K562 (cell line): ENCODE measurements around the gene FHIT. TPM values are rescaled to one million over a fixed set of nuclear protein-coding genes. Genes with fewer than 3 reads are reported as not detected.

Experiments used
- ATAC-seq: fragments of 200-7000 bp; cut with Tn5 transposase; 3 replicates; pipeline ENCODE4 v1.9.1; 2020; ENCODE audit warnings: moderate library complexity
- BruUV-seq: library from RNA; stranded (reverse); fragments of 400-500 nt; replicated peaks from 2 replicates; lab custom pipeline; 2021; lab: Mats Ljungman, UMichigan
- CTCF ChIA-PET: fragments of 300-600 bp; formaldehyde crosslinking; extraction: SDS; loops from one replicate; lab custom pipeline; 2021; ENCODE audit warnings: low intra/inter-chr PET ratio; lab: Yijun Ruan, JAX
- POLR2A ChIA-PET: fragments of 300-600, 350-650 bp; sonication (Branson Sonifier 250); formaldehyde crosslinking; extraction: SDS; loops from one replicate; lab custom pipeline; 2021; ENCODE audit warnings: antibody characterized with exemption, inconsistent platforms; lab: Yijun Ruan, JAX
- DNase-seq, 4 experiments: peaks; one replicate each; pipeline versions ENCODE4 v3.0.0 to v3.0.0-alpha.2; 2011 to 2018; ENCODE audit warnings: low spot score in 3 of 4, mixed read lengths in 3 of 4; ENCODE audit errors: extremely low read depth in 1 of 4
- FAIRE-seq: peaks from 2 replicates; lab custom pipeline; 2011; peaks lifted over from hg19 to GRCh38; lab: Jason Lieb, UNC
- H2AFZ ChIP-seq: 2 replicates; pipeline ENCODE4 v1.6.0; 2011; ENCODE audit warnings: low read depth, low read length, control low read depth, inconsistent platforms
- H3K27ac ChIP-seq: fragments of 200-600 bp; 3 replicates; pipeline ENCODE4 v1.8.0; 2011; ENCODE audit warnings: low read depth, mild to moderate bottlenecking, control low read depth, inconsistent platforms, low read length, moderate library complexity, mixed read lengths; ENCODE audit errors: extremely low read depth
- H3K27me3 ChIP-seq, 2 experiments: fragments of 300-600 bp in 1 of 2; 2 replicates in 1 of 2; 3 replicates in 1 of 2; pipeline versions ENCODE4 v1.6.0 to v1.8.0; 2011; ENCODE audit warnings: inconsistent platforms in 2 of 2, low read length in 2 of 2, mild to moderate bottlenecking in 1 of 2, mixed read lengths in 1 of 2, moderate library complexity in 1 of 2; ENCODE audit not compliant: control insufficient read depth in 2 of 2, insufficient read depth in 2 of 2
- H3K36me3 ChIP-seq: fragments of 300-600 bp; 3 replicates; pipeline ENCODE4 v1.8.0; 2011; ENCODE audit warnings: mild to moderate bottlenecking, low read length, inconsistent platforms; ENCODE audit not compliant: control insufficient read depth, insufficient read depth
- H3K4me1 ChIP-seq, 2 experiments: fragments of 200-600 bp in 1 of 2; replicated peaks in 1 of 2; 2 replicates in 1 of 2; 3 replicates in 1 of 2; pipeline versions ENCODE4 v1.5.1 to v1.8.0; 2011; ENCODE audit warnings: inconsistent platforms in 2 of 2, low read length in 2 of 2, mild to moderate bottlenecking in 1 of 2, mixed read lengths in 1 of 2, moderate library complexity in 1 of 2; ENCODE audit not compliant: control insufficient read depth in 2 of 2, insufficient read depth in 2 of 2
- H3K4me2 ChIP-seq: 2 replicates; pipeline ENCODE4 v1.6.1; 2011; ENCODE audit warnings: low read length, control low read depth, inconsistent platforms, mixed read lengths; ENCODE audit not compliant: insufficient read depth
- H3K4me3 ChIP-seq: fragments of 200-600 bp; sonication (generic), shearing (Covaris generic); 2 replicates; pipeline ENCODE4 v1.5.1; 2016; ENCODE audit warnings: control low read depth, inconsistent platforms
- H3K79me2 ChIP-seq: fragments of 200-600 bp; 3 replicates; pipeline ENCODE4 v1.8.0; 2011; ENCODE audit warnings: low read length, inconsistent platforms; ENCODE audit not compliant: control insufficient read depth, insufficient read depth
- H3K9ac ChIP-seq, 2 experiments: 2 replicates each; pipeline versions ENCODE4 v1.6.0 to v1.6.1; 2011; ENCODE audit warnings: low read depth in 2 of 2, low read length in 2 of 2, control low read depth in 1 of 2, inconsistent platforms in 1 of 2, mild to moderate bottlenecking in 1 of 2, mixed read lengths in 1 of 2; ENCODE audit not compliant: insufficient read depth in 1 of 2
- H3K9me1 ChIP-seq: one replicate; pipeline ENCODE4 v1.6.0; 2011; ENCODE audit warnings: inconsistent platforms, mild to moderate bottlenecking, low read length, moderate library complexity; ENCODE audit not compliant: control insufficient read depth, insufficient read depth
- H3K9me3 ChIP-seq: replicated peaks from 2 replicates; pipeline ENCODE4 v1.5.1; 2011; ENCODE audit warnings: low read depth, low read length, inconsistent platforms; ENCODE audit not compliant: control insufficient read depth, insufficient read depth
- H4K20me1 ChIP-seq: replicated peaks from 2 replicates; pipeline ENCODE4 v1.6.1; 2011; ENCODE audit warnings: low read length, inconsistent platforms, mixed read lengths; ENCODE audit not compliant: control insufficient read depth, insufficient read depth
- ARID3A ChIP-seq: IDR thresholded peaks from 2 replicates; pipeline ENCODE4 v1.6.1; 2012; ENCODE audit warnings: low read depth, low read length, improper control_type of control experiment, borderline replicate concordance
- CCAR2 ChIP-seq: fragments of 200-400 bp; formaldehyde crosslinking; IDR thresholded peaks from 2 replicates; pipeline ENCODE4 v1.6.1; 2017; ENCODE audit warnings: mild to moderate bottlenecking, low read depth, low read length
- NR2F6 ChIP-seq: fragments of 450-650 bp; formaldehyde crosslinking; IDR thresholded peaks from 2 replicates; pipeline ENCODE4 v1.4.0; 2020; ENCODE audit warnings: mild to moderate bottlenecking
- RHOXF2B ChIP-seq: fragments of 250-450 bp; sonication (Bioruptor Pico); conservative IDR thresholded peaks from 2 replicates; pipeline ENCODE4 v1.5.1; 2021
- TCFL5 ChIP-seq: fragments of 250-450 bp; sonication (Bioruptor Pico); conservative IDR thresholded peaks from 2 replicates; pipeline ENCODE4 v1.6.1; 2021; ENCODE audit warnings: mild to moderate bottlenecking, moderate library complexity, matching md5 sums
- ZNF212 ChIP-seq: fragments of 450-650 bp; formaldehyde crosslinking; IDR thresholded peaks from 2 replicates; pipeline ENCODE4 v1.4.0; 2020; ENCODE audit warnings: mild to moderate bottlenecking
- ZNF311 ChIP-seq: fragments of 250-450 bp; sonication (Bioruptor Pico); IDR thresholded peaks from 2 replicates; pipeline ENCODE4 v1.4.0; 2020; ENCODE audit warnings: mild to moderate bottlenecking, moderate library complexity
- ZNF395 ChIP-seq: fragments of 200-800 bp; sonication (Bioruptor generic); IDR thresholded peaks from 2 replicates; pipeline ENCODE4 v1.6.1; 2017; ENCODE audit warnings: missing genetic modification characterization, missing compliant biosample characterization
- ZNF583 ChIP-seq: fragments of 250-450 bp; sonication (Bioruptor Pico); IDR thresholded peaks from 2 replicates; pipeline ENCODE4 v1.4.0; 2020
- WGBS: fragments of 100-300 bp; shearing (Covaris generic); methylation state at CpG from one replicate; pipeline ENCODE4 v1.1.6; 2016; ENCODE audit warnings: low coverage, mixed read lengths; ENCODE audit not compliant: insufficient coverage; ENCODE audit errors: missing lambda C conversion rate; 5-methylcytosine and 5-hydroxymethylcytosine counted together
- in situ Hi-C: fragments of 300-500 bp; cut with MboI; formaldehyde crosslinking; loops from 4 replicates; pipeline ENCODE4 v1.15.0; 2018; ENCODE audit warnings: inconsistent platforms, mixed read lengths
- intact Hi-C: fragments of 100-400 bp; cut with micrococcal nuclease; formaldehyde crosslinking; loops from 2 replicates; pipeline ENCODE4 v1.14.2; 2022
- polyA plus RNA-seq, 8 experiments: library from polyadenylated mRNA; depleted of rRNA in 4 of 8; stranded (reverse) in 5 of 8; unstranded in 3 of 8; fragments of >200 nt; fragmentation: Nextera tagmentation in 2 of 8; fragmentation: Illumina TruSeq in 1 of 8; extraction: Ambion mirVana in 2 of 8; extraction: Trizol in 1 of 8; gene quantifications; 2 replicates each; pipeline versions ENCODE4 v1.2.1 to v1.2.3, GENCODE V29; 2011 to 2014; ENCODE audit warnings: inconsistent platforms in 1 of 8, missing spikeins in 1 of 8
- total RNA-seq, 7 experiments: library from RNA; depleted of rRNA in 6 of 7; stranded (reverse); fragments of >200 nt in 6 of 7; fragmentation: Illumina TruSeq in 2 of 7; extraction: Trizol in 2 of 7; gene quantifications; 2 replicates each; pipeline versions ENCODE4 v1.2.1 to v1.2.3, GENCODE V29; 2011 to 2021; ENCODE audit warnings: low replicate concordance in 1 of 7

FHIT gene
- total and polyA plus RNA-seq, 9 of the 15 experiments (the other 6 are each of a cell fraction or from before 2014, with no cell fraction given) = 1.7 to 9.1 (median 4.3) TPM

DNA sequence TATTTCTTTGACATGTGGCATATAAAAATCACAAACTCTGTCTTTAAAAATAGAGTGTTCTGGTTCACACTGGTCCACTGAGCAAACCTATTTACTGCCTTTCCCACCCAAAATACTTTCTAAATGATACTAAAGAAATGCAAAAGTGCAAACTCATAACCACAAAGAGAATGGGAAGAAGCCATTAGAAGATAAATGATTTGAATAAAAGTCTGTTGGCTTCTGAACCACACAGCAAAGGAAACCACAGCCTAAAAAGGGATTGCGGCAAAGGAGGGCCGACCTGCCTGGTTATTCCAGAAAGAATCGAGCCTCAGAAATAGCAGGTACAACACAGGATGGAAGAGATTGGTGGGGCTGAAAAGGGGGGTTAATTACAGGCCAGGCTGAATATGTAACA, 599.5 kb downstream of the FHIT start:
- intact Hi-C loops = no loop called here
- no peaks in the 10 kb centered on the region for H3K9me3 ChIP-seq
- H4K20me1 ChIP-seq = no peaks in the 10 kb centered on the region
- BruUV-seq = no TSS peak
- no peaks in the 10 kb centered on the region for H3K9me1 ChIP-seq
- no peak overlapping the region for H3K4me3 ChIP-seq
- no peaks in the 10 kb centered on the region for H3K4me1 ChIP-seq
- no peak for ATAC-seq
- DNase-seq = no peak
- POLR2A ChIA-PET = no interaction called here
- no peak overlapping the region for H3K4me2 ChIP-seq
- no peak overlapping the region for H2AFZ ChIP-seq
- TF ChIP-seq TCFL5 (CRISPR knock-in tag) (no peak), ZNF583 (CRISPR knock-in tag) (no peak), ZNF212 (CRISPR knock-in tag) (no peak), ZNF395 (no peak), ARID3A (no peak), NR2F6 (no peak), ZNF311 (CRISPR knock-in tag) (no peak), CCAR2 (no peak), RHOXF2B (no peak)
- in situ Hi-C loops = no loop called here
- H3K36me3 ChIP-seq = no peaks in the 10 kb centered on the region
- no peaks in the 10 kb centered on the region for H3K79me2 ChIP-seq
- H3K27me3 ChIP-seq = no peaks in the 10 kb centered on the region
- CTCF ChIA-PET = no interaction called here
- no peak overlapping the region for H3K9ac ChIP-seq
- FAIRE-seq = no peak
- WGBS = 40% methylated on average over 2 of the region's 3 CpGs
- H3K27ac ChIP-seq = no peak overlapping the region
